Measurements from ENCODE around the gene TM9SF3. TPM values are rescaled to one million over a fixed set of nuclear protein-coding genes. Genes with fewer than 3 reads are reported as not detected.
A peak's percentile ranks its signal among the peaks of the same experiment; 100 is the strongest.

Gene TM9SF3
- total RNA-seq, 2 donors from 2014 or later: 46.0 to 46.7 TPM

DNA sequence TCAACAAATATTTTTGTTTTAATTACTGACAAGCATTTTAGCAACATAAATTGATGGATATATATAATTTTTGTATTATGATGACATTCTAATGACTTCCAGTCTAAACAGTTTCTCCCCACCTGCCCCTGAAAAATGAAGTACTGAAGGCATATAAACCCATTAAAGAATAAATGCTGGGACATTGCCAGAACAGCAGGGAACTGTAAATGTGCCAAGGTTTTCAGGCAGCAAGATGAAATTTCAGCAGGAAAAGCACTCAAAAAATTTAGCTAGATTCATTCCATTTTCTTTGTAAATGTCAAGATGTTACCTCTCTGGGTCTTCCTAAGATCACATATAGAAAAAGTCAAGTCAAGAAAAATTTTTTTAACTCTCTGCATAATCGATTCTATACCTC lies 62.1 kb downstream of the TM9SF3 start:
- TF ChIP-seq, protein P1, sequence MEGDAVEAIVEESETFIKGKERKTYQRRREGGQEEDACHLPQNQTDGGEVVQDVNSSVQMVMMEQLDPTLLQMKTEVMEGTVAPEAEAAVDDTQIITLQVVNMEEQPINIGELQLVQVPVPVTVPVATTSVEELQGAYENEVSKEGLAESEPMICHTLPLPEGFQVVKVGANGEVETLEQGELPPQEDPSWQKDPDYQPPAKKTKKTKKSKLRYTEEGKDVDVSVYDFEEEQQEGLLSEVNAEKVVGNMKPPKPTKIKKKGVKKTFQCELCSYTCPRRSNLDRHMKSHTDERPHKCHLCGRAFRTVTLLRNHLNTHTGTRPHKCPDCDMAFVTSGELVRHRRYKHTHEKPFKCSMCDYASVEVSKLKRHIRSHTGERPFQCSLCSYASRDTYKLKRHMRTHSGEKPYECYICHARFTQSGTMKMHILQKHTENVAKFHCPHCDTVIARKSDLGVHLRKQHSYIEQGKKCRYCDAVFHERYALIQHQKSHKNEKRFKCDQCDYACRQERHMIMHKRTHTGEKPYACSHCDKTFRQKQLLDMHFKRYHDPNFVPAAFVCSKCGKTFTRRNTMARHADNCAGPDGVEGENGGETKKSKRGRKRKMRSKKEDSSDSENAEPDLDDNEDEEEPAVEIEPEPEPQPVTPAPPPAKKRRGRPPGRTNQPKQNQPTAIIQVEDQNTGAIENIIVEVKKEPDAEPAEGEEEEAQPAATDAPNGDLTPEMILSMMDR (IDR thresholded peaks at IDR 0.05): no peak
- Histone ChIP-seq H3K4me1 (no peaks in the 10 kb centered on the region), H3K27me3 (no peaks in the 10 kb centered on the region), H3K9me3 (no peaks in the 10 kb centered on the region), H3K4me3 (no peak overlapping the region), H3K27ac (no peak overlapping the region), H3K36me3 (peaks cover 58% of the 10 kb centered on the region)
- no peak for DNase-seq (ENCODE audit: low spot score)

DNA sequence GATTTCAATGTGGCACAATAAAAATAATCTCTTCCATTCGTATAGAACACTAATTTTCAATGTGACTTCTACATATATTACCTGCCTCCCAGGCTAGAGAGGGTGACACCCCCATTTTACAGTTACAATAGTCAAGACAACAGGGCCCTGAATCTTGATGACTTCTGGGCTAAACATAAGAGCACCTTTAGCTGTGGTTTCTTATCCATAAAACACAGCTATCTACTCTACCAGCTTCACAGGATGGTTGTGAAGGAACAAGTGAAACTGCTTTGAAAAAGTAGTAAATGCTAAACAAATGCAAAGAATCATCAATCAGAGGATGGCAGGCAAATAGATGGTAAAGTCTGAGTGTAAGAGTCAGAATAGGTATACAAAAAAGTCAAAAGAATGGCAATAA lies 69.5 kb downstream of the TM9SF3 start:
- DNase-seq (ENCODE audit: low spot score): no peak
- Histone ChIP-seq H3K4me3 (no peak overlapping the region), H3K36me3 (peaks cover 21% of the 10 kb centered on the region), H3K4me1 (peaks cover 0 to 21% of the 10 kb centered on the region in 2 donors), H3K9me3 (no peaks in the 10 kb centered on the region), H3K27me3 (no peaks in the 10 kb centered on the region), H3K27ac (no peak overlapping the region)
- TF ChIP-seq, protein P1 (IDR thresholded peaks at IDR 0.05): no peak

DNA sequence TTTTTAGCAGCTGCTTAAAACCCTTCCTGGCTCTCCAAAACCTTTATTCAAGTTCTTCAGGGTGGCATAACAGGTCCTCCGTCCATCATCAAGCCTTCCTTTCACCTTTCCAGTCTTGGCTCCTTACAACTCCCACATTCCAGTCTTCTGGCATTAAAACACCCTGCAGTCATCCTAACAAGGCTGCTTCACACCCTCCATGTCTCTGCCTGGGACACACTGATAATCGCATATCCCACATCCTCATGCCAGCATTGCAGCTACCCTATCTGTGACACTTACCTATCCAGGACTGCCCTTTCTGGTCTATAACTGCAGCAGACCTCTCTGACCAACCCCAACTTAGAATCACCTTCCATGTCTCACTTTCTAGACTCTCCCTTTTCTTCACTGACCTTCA lies 70.5 kb downstream of the TM9SF3 start:
- Histone ChIP-seq H3K4me3 (no peak overlapping the region), H3K36me3 (peaks cover 11% of the 10 kb centered on the region), H3K27me3 (no peaks in the 10 kb centered on the region), H3K27ac (no peak overlapping the region), H3K4me1 (peaks cover 0 to 24% of the 10 kb centered on the region in 2 donors), H3K9me3 (no peaks in the 10 kb centered on the region)
- DNase-seq (ENCODE audit: low spot score): no peak
- TF ChIP-seq, protein P1 (IDR thresholded peaks at IDR 0.05): no peak

DNA sequence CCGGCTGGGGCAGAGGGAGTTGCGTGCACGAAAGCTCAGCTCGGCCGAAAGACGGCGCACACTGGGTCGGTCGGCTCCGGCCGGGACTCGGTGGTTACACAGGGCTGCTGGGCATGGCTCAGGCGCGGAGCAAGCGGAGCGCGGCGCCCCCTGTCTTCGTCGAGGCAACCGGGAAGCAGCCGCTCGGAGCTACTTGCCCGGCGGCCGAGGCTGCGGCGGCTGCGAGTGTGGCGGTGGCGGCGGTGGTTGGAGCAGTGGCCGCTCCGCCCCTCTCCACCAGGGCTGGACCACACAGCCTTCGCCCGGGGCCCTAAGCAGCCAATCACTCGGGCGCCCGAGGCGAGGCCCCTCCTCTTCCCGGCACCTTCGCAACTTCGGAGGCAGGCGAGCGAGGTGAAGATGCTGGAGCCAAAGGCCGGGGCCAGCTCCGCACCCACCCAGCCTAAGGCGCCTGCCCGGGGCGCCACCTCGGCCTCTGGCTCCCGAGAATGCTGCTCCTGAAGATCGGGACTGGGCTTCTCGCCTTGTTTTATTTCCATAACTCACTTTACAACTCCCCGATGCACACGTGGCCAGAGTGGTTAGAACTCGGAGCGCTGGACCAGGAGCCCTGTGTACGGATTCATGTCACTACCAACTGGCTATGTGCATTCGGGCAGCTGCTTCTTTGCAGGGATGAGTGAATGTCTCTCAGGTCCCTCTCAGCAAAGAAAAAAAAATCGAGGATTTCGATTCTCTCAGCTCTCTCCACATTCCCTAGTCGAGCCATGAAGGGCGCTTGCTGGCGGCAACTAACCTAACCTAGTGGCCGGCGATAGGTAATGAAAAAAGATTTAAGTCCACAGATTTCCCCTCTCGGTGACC lies 72.9 kb downstream of the TM9SF3 start, which contains the start of gene TLL2:
Gene TLL2 (minus strand): TSS at position 229 of the 864 bp plus-strand sequence. CDS start 241 bp downstream, outside the sequence.
- Histone ChIP-seq H3K27ac (peak within 1 kb of the TSS; percentile 34 to 70), H3K4me1 (peaks cover 0 to 24% of the 10 kb centered on the region in 2 donors), H3K9me3 (no peaks in the 10 kb centered on the region), H3K27me3 (no peaks in the 10 kb centered on the region), H3K36me3 (no peaks in the 10 kb centered on the region), H3K4me3 (peak within 1 kb of the TSS; percentile 34 to 67)
- peak; percentile 87 for DNase-seq (ENCODE audit: low spot score)
- TF ChIP-seq, protein P1 (IDR thresholded peaks at IDR 0.05): peak; percentile 59 to 88

DNA sequence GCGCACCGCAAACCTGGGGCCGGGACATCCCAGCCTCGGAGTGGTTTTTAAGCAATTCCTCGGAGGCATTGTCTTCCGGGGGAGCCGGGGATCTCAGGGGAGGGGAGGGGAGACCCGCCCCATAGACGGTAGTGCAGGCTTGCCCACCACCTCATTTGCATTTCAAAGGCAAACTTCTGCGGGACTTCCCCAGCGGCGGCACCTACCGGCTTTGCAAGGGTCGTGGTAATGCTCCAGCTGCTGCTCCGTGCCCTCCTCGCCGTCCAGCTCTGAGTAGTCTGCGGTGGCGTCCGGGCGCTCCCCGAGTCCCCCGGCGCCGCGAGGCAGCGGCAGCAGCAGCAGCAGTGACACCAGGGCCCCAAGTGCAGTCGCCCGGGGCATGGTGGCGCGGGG lies 73.5 kb downstream of the TM9SF3 start:
- peaks cover 0 to 24% of the 10 kb centered on the region in 2 donors for H3K4me1 ChIP-seq
- peak overlapping the region; percentile 34 to 70 for H3K27ac ChIP-seq
- no peak for DNase-seq (ENCODE audit: low spot score)
- no peaks in the 10 kb centered on the region for H3K9me3 ChIP-seq
- H3K27me3 ChIP-seq: no peaks in the 10 kb centered on the region
- TF ChIP-seq, protein P1 (IDR thresholded peaks at IDR 0.05): no peak
- peak overlapping the region; percentile 34 to 67 for H3K4me3 ChIP-seq
- no peaks in the 10 kb centered on the region for H3K36me3 ChIP-seq
